BJ (cell line): ENCODE results near the gene OVOL3. TPM values are rescaled to one million over a fixed set of nuclear protein-coding genes. Genes with fewer than 3 reads are reported as not detected.

Experiments used
- CTCF ChIA-PET: fragments of 350-600 bp; formaldehyde crosslinking; extraction: SDS; loops from one replicate; lab custom pipeline; 2021; ENCODE audit warnings: antibody characterized with exemption, inconsistent platforms; lab: Yijun Ruan, JAX
- POLR2A ChIA-PET: fragments of 300-600 bp; sonication (Branson Sonifier 250); formaldehyde crosslinking; extraction: SDS; loops from one replicate; lab custom pipeline; 2021; ENCODE audit warnings: antibody characterized with exemption; lab: Charles Lee
- DNase-seq: peaks from one replicate; pipeline ENCODE4 v3.0.0-alpha.2; 2011; ENCODE audit warnings: low read depth
- H3K27me3 ChIP-seq: 2 replicates; pipeline ENCODE4 v1.6.0; 2011; ENCODE audit warnings: low read length; ENCODE audit not compliant: control insufficient read depth, insufficient read depth
- H3K36me3 ChIP-seq: 2 replicates; pipeline ENCODE4 v1.5.1; 2011; ENCODE audit warnings: low read length; ENCODE audit not compliant: control insufficient read depth, insufficient read depth
- H3K4me3 ChIP-seq: 2 replicates; pipeline ENCODE4 v1.5.1; 2011; ENCODE audit warnings: low read depth, mild to moderate bottlenecking, control low read depth, low read length
- polyA plus RNA-seq: library from polyadenylated mRNA; depleted of rRNA; stranded (reverse); fragments of >200 nt; gene quantifications from 2 replicates; pipeline ENCODE4 v1.2.3, GENCODE V29; 2011; rRNA removed
- TF ChIP-seq, protein P1 (sequence below): IDR thresholded peaks from 2 replicates; pipeline ENCODE4 v1.5.1; 2011; ENCODE audit warnings: low read depth, mild to moderate bottlenecking, control low read depth, inconsistent platforms, low read length, moderate library complexity; ENCODE audit not compliant: insufficient read depth

Gene OVOL3
- polyA plus RNA-seq, 1 experiment = not detected

- ChIA-PET CTCF (interaction anchor here (0.6 kb wide), 1 partner anchor 9 kb away, joined by 3 read pairs; no protein-coding TSS in a partner anchor), POLR2A (no interaction called here)
- H3K27me3 ChIP-seq = no peaks in the 10 kb centered on the region
- H3K36me3 ChIP-seq = no peaks in the 10 kb centered on the region
- H3K4me3 ChIP-seq = no peak overlapping the region
- TF ChIP-seq, protein P1, sequence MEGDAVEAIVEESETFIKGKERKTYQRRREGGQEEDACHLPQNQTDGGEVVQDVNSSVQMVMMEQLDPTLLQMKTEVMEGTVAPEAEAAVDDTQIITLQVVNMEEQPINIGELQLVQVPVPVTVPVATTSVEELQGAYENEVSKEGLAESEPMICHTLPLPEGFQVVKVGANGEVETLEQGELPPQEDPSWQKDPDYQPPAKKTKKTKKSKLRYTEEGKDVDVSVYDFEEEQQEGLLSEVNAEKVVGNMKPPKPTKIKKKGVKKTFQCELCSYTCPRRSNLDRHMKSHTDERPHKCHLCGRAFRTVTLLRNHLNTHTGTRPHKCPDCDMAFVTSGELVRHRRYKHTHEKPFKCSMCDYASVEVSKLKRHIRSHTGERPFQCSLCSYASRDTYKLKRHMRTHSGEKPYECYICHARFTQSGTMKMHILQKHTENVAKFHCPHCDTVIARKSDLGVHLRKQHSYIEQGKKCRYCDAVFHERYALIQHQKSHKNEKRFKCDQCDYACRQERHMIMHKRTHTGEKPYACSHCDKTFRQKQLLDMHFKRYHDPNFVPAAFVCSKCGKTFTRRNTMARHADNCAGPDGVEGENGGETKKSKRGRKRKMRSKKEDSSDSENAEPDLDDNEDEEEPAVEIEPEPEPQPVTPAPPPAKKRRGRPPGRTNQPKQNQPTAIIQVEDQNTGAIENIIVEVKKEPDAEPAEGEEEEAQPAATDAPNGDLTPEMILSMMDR = no peak
- no peak for DNase-seq
Measured at GRCh38 chr19:36160821-36161596, 50.1 kb downstream of the OVOL3 start.

Other genes with a start within 250 kb of the OVOL3 start
- gene APLP1, start 242.6 kb upstream of the OVOL3 start, polyA plus RNA-seq = 6.6 and 11.4 TPM in 2 replicates
- 2.9 and 4.9 TPM in 2 replicates for gene NFKBID, start 210.6 kb upstream of the OVOL3 start, polyA plus RNA-seq
- gene HCST, start 208.6 kb upstream of the OVOL3 start, polyA plus RNA-seq = 0.74 and 1.2 TPM in 2 replicates
- gene TYROBP, start 202.8 kb upstream of the OVOL3 start, polyA plus RNA-seq = not detected in 2 replicates
- 0.83 and 1.8 TPM in 2 replicates for gene LRFN3, start 174.8 kb upstream of the OVOL3 start, polyA plus RNA-seq
- gene SDHAF1, start 116.0 kb upstream of the OVOL3 start, polyA plus RNA-seq = 12.0 and 14.5 TPM in 2 replicates
- 0.16 and 0.20 TPM in 2 replicates for gene SYNE4, start 102.3 kb upstream of the OVOL3 start, polyA plus RNA-seq
- gene ALKBH6, start 96.9 kb upstream of the OVOL3 start, polyA plus RNA-seq = 17.5 and 19.5 TPM in 2 replicates
- gene CLIP3, start 78.3 kb upstream of the OVOL3 start, polyA plus RNA-seq = 14.7 and 23.9 TPM in 2 replicates
- gene THAP8, start 56.9 kb upstream of the OVOL3 start, polyA plus RNA-seq = 8.2 and 11.0 TPM in 2 replicates
- 2.1 and 5.3 TPM in 2 replicates for gene WDR62, start 56.2 kb upstream of the OVOL3 start, polyA plus RNA-seq
- 67.1 and 94.0 TPM in 2 replicates for gene POLR2I, start 3.7 kb downstream of the OVOL3 start, polyA plus RNA-seq
- gene TBCB, start 4.3 kb downstream of the OVOL3 start, polyA plus RNA-seq = 226 and 251 TPM in 2 replicates
- 929 and 1,299 TPM in 2 replicates for gene CAPNS1, start 28.9 kb downstream of the OVOL3 start, polyA plus RNA-seq
- 193 and 569 TPM in 2 replicates for gene COX7A1, start 41.3 kb downstream of the OVOL3 start, polyA plus RNA-seq
- 2.2 and 2.7 TPM in 2 replicates for gene ZNF565, start 103.5 kb downstream of the OVOL3 start, polyA plus RNA-seq
- gene ZNF146, start 104.0 kb downstream of the OVOL3 start, polyA plus RNA-seq = 24.3 and 54.1 TPM in 2 replicates